ENCODE measurements around the gene THSD1.

GRCh38 chr13:52348071-52348470, 57.9 kb downstream of the THSD1 start:
- no peak for TF ChIP-seq CTCF (IDR thresholded peaks at IDR 0.05 in 4 of 5, conservative IDR thresholded peaks at IDR 0.05 in 1 of 5)
- TF ChIP-seq POLR2A (IDR thresholded peaks at IDR 0.05): no peak
